ENCODE measurements around the gene OR10G6.

The OR10G6 gene

DNA sequence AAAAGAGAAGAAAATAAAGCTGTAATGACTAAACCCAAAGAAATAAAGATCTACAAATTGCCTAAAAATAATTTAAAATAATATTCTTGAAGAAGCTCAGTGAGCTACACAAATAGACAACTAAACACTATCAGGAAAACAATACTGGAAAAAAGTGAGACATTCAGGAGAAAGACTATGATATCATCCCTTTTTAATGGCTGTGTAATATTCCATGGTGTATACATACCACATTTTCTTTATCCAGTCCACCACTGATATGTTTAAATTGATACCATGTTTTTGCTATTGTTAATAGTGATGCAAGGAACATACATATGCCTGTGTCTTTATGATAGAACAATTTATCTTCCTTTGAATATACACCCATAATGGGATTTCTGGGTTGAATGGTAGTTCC lies 38.2 kb downstream of the OR10G6 start:
- no peak overlapping the region for H3K4me3 Mint-ChIP-seq
- no peak overlapping the region for H3K27ac Mint-ChIP-seq
- peaks cover 24% of the 10 kb centered on the region for H3K9me3 Mint-ChIP-seq
- TF ChIP-seq, protein P1, sequence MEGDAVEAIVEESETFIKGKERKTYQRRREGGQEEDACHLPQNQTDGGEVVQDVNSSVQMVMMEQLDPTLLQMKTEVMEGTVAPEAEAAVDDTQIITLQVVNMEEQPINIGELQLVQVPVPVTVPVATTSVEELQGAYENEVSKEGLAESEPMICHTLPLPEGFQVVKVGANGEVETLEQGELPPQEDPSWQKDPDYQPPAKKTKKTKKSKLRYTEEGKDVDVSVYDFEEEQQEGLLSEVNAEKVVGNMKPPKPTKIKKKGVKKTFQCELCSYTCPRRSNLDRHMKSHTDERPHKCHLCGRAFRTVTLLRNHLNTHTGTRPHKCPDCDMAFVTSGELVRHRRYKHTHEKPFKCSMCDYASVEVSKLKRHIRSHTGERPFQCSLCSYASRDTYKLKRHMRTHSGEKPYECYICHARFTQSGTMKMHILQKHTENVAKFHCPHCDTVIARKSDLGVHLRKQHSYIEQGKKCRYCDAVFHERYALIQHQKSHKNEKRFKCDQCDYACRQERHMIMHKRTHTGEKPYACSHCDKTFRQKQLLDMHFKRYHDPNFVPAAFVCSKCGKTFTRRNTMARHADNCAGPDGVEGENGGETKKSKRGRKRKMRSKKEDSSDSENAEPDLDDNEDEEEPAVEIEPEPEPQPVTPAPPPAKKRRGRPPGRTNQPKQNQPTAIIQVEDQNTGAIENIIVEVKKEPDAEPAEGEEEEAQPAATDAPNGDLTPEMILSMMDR (IDR thresholded peaks at IDR 0.05; ENCODE audit: unreplicated experiment in 3 of 3), result no peak
- H3K4me1 Mint-ChIP-seq, result no peaks in the 10 kb centered on the region
- H3K27me3 Mint-ChIP-seq (ENCODE audit: low read depth), result no peaks in the 10 kb centered on the region
- no peaks in the 10 kb centered on the region for H3K36me3 Mint-ChIP-seq (ENCODE audit: low read depth)

GRCh38 chr11:123945132-123945531 lies 49.8 kb downstream of the OR10G6 start:
- TF ChIP-seq, protein P1 (IDR thresholded peaks at IDR 0.05; ENCODE audit: unreplicated experiment in 3 of 3), result no peak
- Mint-ChIP-seq H3K4me3 (no peak overlapping the region), H3K36me3 (ENCODE audit: low read depth) (no peaks in the 10 kb centered on the region), H3K9me3 (no peaks in the 10 kb centered on the region), H3K27ac (no peak overlapping the region), H3K27me3 (ENCODE audit: low read depth) (peaks cover 7% of the 10 kb centered on the region), H3K4me1 (no peaks in the 10 kb centered on the region)
